ENCODE results near the gene CCDC152.

The CCDC152 gene

GRCh38 chr5:42770003-42770402, 13.4 kb downstream of the CCDC152 start:
- CTCF ChIA-PET, result no interaction called here
- POLR2A ChIA-PET, result interaction anchor here (0.7 kb wide), 1 partner anchor 1080 kb away, joined by 3 read pairs; no protein-coding TSS in a partner anchor
- DNase-seq (ENCODE audit: extremely low spot score), result no peak
- no peak for TF ChIP-seq CTCF (IDR thresholded peaks at IDR 0.05; ENCODE audit: control extremely low read depth, extremely low read depth, low read depth, missing control alignments)

GRCh38 chr5:42772265-42772993, 15.8 kb downstream of the CCDC152 start:
- POLR2A ChIA-PET, result no interaction called here
- no peak for TF ChIP-seq CTCF (IDR thresholded peaks at IDR 0.05; ENCODE audit: control extremely low read depth, extremely low read depth, low read depth, missing control alignments)
- CTCF ChIA-PET, result no interaction called here
- DNase-seq (ENCODE audit: extremely low spot score), result no peak

GRCh38 chr5:42779083-42779482, 22.5 kb downstream of the CCDC152 start:
- ChIA-PET CTCF (no interaction called here), POLR2A (no interaction called here)
- no peak for DNase-seq (ENCODE audit: extremely low spot score)
- no peak for TF ChIP-seq CTCF (IDR thresholded peaks at IDR 0.05; ENCODE audit: control extremely low read depth, extremely low read depth, low read depth, missing control alignments)

- ChIA-PET CTCF (interaction anchor here (2.2 kb wide), 1 partner anchor 12 kb away, joined by 6 read pairs; no protein-coding TSS in a partner anchor), POLR2A (no interaction called here)
- TF ChIP-seq CTCF (IDR thresholded peaks at IDR 0.05; ENCODE audit: control extremely low read depth, extremely low read depth, low read depth, missing control alignments), result no peak
- no peak for DNase-seq (ENCODE audit: extremely low spot score)
Observed at GRCh38 chr5:42781584-42781983, 25.0 kb downstream of the CCDC152 start.

GRCh38 chr5:42784132-42784531, 27.5 kb downstream of the CCDC152 start:
- TF ChIP-seq CTCF (IDR thresholded peaks at IDR 0.05; ENCODE audit: control extremely low read depth, extremely low read depth, low read depth, missing control alignments), result no peak
- no peak for DNase-seq (ENCODE audit: extremely low spot score)
- POLR2A ChIA-PET, result no interaction called here
- CTCF ChIA-PET, result no interaction called here

GRCh38 chr5:42785756-42786155, 29.1 kb downstream of the CCDC152 start:
- no peak for TF ChIP-seq CTCF (IDR thresholded peaks at IDR 0.05; ENCODE audit: control extremely low read depth, extremely low read depth, low read depth, missing control alignments)
- DNase-seq (ENCODE audit: extremely low spot score), result no peak
- ChIA-PET CTCF (no interaction called here), POLR2A (no interaction called here)
